Vagina (tissue), 2 donors: ENCODE measurements around the gene GDF7. TPM values are rescaled to one million over a fixed set of nuclear protein-coding genes. Genes with fewer than 3 reads are reported as not detected.

Source experiments
- DNase-seq, 2 donors: peaks; one replicate each; pipeline ENCODE4 v3.0.0-alpha.2; 2017; ENCODE audit errors: extremely low spot score in 2 of 2
- H3K27ac ChIP-seq: fragments of 200-600 bp; sonication (generic); one replicate; pipeline ENCODE4 v1.5.1; 2019
- H3K27me3 ChIP-seq: fragments of 200-600 bp; sonication (generic); one replicate; pipeline ENCODE4 v1.5.1; 2019
- H3K36me3 ChIP-seq, 2 donors: fragments of 200-600 bp; sonication (generic); one replicate each; pipeline ENCODE4 v1.5.1; 2017 to 2019
- H3K4me1 ChIP-seq: fragments of 200-600 bp; sonication (generic); one replicate; pipeline ENCODE4 v1.5.1; 2019
- H3K4me3 ChIP-seq, 2 donors: fragments of 200-600 bp; sonication (generic); 1 replicate in 1 of 2; 2 replicates in 1 of 2; pipeline ENCODE4 v1.5.1; 2016 to 2019
- H3K9me3 ChIP-seq: fragments of 200-600 bp; sonication (generic); one replicate; pipeline ENCODE4 v1.5.1; 2019
- CTCF ChIP-seq, 3 experiments: fragments of 450-650 bp in 2 of 3; fragments of 200-600 bp in 1 of 3; sonication (generic) in 1 of 3; IDR thresholded peaks; one replicate each; pipeline ENCODE4 v1.5.1; 2017 to 2019; ENCODE audit warnings: antibody characterized with exemption in 3 of 3, mild to moderate bottlenecking in 2 of 3, moderate library complexity in 2 of 3
- POLR2A ChIP-seq, 2 donors: fragments of 450-650 bp; IDR thresholded peaks; one replicate each; pipeline ENCODE4 v1.6.1; 2017; ENCODE audit warnings: antibody characterized with exemption in 2 of 2, mild to moderate bottlenecking in 2 of 2, moderate library complexity in 2 of 2
- POLR2AphosphoS5 ChIP-seq, 2 donors: sonication (generic); formaldehyde crosslinking; IDR thresholded peaks; one replicate each; pipeline ENCODE4 v1.9.0; 2017; ENCODE audit warnings: antibody characterized with exemption in 2 of 2, mild to moderate bottlenecking in 2 of 2, low read depth in 1 of 2; ENCODE audit not compliant: insufficient read depth in 1 of 2
- intact Hi-C: fragments of 100-400 bp; cut with DNase I; formaldehyde crosslinking; loops from one replicate; pipeline ENCODE4 v1.15.1; 2023
- total RNA-seq: library from RNA; depleted of rRNA; stranded (reverse); fragments of >200 nt; gene quantifications from one replicate; pipeline ENCODE4 v1.2.3, GENCODE V29; 2016

The GDF7 gene
- total RNA-seq, 1 donor from 2014 or later = 9.3 TPM

GRCh38 chr2:20691076-20691734 is 24.3 kb downstream of the GDF7 start:
- Histone ChIP-seq H3K27ac (no peak overlapping the region), H3K27me3 (no peaks in the 10 kb centered on the region), H3K36me3 (peaks cover 0 to 8% of the 10 kb centered on the region in 2 donors), H3K4me3 (no peak overlapping the region), H3K4me1 (no peaks in the 10 kb centered on the region), H3K9me3 (no peaks in the 10 kb centered on the region)
- intact Hi-C loops = no loop called here
- no peak for DNase-seq
- TF ChIP-seq CTCF (IDR thresholded peaks at IDR 0.05) (no peak), POLR2A (IDR thresholded peaks at IDR 0.05) (no peak), POLR2AphosphoS5 (IDR thresholded peaks at IDR 0.05; ENCODE audit: insufficient read depth in 1 of 2, low read depth in 1 of 2) (no peak)

GRCh38 chr2:20692081-20692480 is 25.1 kb downstream of the GDF7 start:
- Histone ChIP-seq H3K27ac (no peak overlapping the region), H3K4me1 (no peaks in the 10 kb centered on the region), H3K27me3 (no peaks in the 10 kb centered on the region), H3K36me3 (peaks cover 0 to 3% of the 10 kb centered on the region in 2 donors), H3K9me3 (no peaks in the 10 kb centered on the region), H3K4me3 (no peak overlapping the region)
- TF ChIP-seq POLR2A (IDR thresholded peaks at IDR 0.05) = no peak
- DNase-seq = no peak
- intact Hi-C loops = no loop called here

GRCh38 chr2:20693317-20693716 is 26.4 kb downstream of the GDF7 start:
- TF ChIP-seq CTCF (IDR thresholded peaks at IDR 0.05) (no peak), POLR2A (IDR thresholded peaks at IDR 0.05) (no peak), POLR2AphosphoS5 (IDR thresholded peaks at IDR 0.05; ENCODE audit: insufficient read depth in 1 of 2, low read depth in 1 of 2) (no peak)
- Histone ChIP-seq H3K4me3 (no peak overlapping the region), H3K27me3 (no peaks in the 10 kb centered on the region), H3K9me3 (no peaks in the 10 kb centered on the region), H3K36me3 (no peaks in the 10 kb centered on the region), H3K27ac (no peak overlapping the region), H3K4me1 (no peaks in the 10 kb centered on the region)
- intact Hi-C loops = no loop called here
- no peak for DNase-seq

- TF ChIP-seq POLR2A (IDR thresholded peaks at IDR 0.05) (no peak), CTCF (IDR thresholded peaks at IDR 0.05) (no peak), POLR2AphosphoS5 (IDR thresholded peaks at IDR 0.05; ENCODE audit: insufficient read depth in 1 of 2, low read depth in 1 of 2) (no peak)
- H3K9me3 ChIP-seq = no peaks in the 10 kb centered on the region
- no peak overlapping the region for H3K4me3 ChIP-seq
- H3K36me3 ChIP-seq = no peaks in the 10 kb centered on the region
- no peak for DNase-seq
- intact Hi-C loops = no loop called here
- H3K4me1 ChIP-seq = no peaks in the 10 kb centered on the region
- H3K27ac ChIP-seq = no peak overlapping the region
- no peaks in the 10 kb centered on the region for H3K27me3 ChIP-seq
Measured at GRCh38 chr2:20696366-20696765, 29.4 kb downstream of the GDF7 start.

- Histone ChIP-seq H3K27me3 (no peaks in the 10 kb centered on the region), H3K4me3 (no peak overlapping the region), H3K27ac (no peak overlapping the region), H3K4me1 (no peaks in the 10 kb centered on the region), H3K9me3 (no peaks in the 10 kb centered on the region), H3K36me3 (no peaks in the 10 kb centered on the region)
- no peak for DNase-seq
- no peak for TF ChIP-seq POLR2AphosphoS5 (IDR thresholded peaks at IDR 0.05; ENCODE audit: insufficient read depth in 1 of 2, low read depth in 1 of 2)
- no peak for TF ChIP-seq POLR2A (IDR thresholded peaks at IDR 0.05)
- TF ChIP-seq CTCF (IDR thresholded peaks at IDR 0.05) = no peak
- intact Hi-C loops = no loop called here
Measured at GRCh38 chr2:20697322-20697934, 30.5 kb downstream of the GDF7 start.
